ENCODE results near the gene KLHL24. TPM values are rescaled to one million over a fixed set of nuclear protein-coding genes. Genes with fewer than 3 reads are reported as not detected.

The KLHL24 gene
- total RNA-seq, 4 donors from 2014 or later, result 57.2 to 85.1 (median 66.7) TPM

DNA sequence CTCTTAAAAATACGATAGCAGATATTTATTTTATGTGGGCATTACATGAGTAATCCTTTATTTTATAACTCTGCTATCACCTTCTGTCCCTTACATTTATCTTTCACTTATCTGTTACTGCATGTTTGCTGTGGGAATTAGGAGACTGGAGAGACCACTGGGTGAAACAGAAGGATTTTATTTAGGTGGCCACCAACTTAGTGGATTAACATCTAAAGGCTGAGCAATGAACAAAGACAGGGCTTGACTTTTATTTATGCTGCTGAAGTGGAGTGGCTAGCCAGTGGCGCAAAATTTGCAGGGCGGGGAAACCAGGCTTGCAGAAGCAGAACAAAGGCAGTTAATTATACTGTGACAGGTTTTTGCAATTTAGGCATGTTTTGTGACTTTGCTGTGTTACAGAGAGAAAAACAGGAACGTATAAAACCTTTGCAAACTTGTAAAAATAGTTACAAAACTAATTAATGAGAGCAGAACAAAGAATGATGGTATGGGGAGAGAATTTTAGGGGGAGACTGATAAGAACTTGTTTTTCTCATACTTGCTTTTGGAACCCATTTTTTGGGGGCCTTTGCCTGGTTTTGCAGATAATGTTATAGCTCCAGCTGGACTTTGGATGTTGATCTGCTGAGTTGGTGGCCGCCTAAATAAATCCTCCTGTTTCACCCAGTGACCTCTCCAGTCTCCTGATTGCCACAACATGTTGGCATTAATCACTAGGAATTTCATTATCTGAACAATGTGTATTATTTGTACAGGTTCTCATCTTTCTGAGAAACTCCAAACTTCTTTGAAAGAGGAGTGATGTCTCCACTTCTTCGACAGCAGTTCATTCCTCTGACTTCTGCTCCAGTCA lies 18.0 kb downstream of the KLHL24 start:
- TF ChIP-seq CTCF (IDR thresholded peaks at IDR 0.05) (no peak), POLR2A (IDR thresholded peaks at IDR 0.05) (no peak)
- DNase-seq, result no peak

GRCh38 chr3:183654727-183655126 lies 19.3 kb downstream of the KLHL24 start:
- Histone ChIP-seq H3K9me3 (peaks cover 0 to 31% (median 13%) of the 10 kb centered on the region in 4 donors), H3K4me1 (no peaks in the 10 kb centered on the region), H3K27me3 (no peaks in the 10 kb centered on the region), H3K27ac (no peak overlapping the region), H3K4me3 (no peak overlapping the region), H3K36me3 (peaks cover 0 to 84% (median 3%) of the 10 kb centered on the region in 3 donors)
- TF ChIP-seq CTCF (IDR thresholded peaks at IDR 0.05) (no peak), POLR2A (IDR thresholded peaks at IDR 0.05) (no peak)
- no peak for DNase-seq

More for the DNA sequence above, 18.0 kb downstream of the KLHL24 start:
- Histone ChIP-seq H3K36me3 (peaks cover 0 to 84% (median 3%) of the 10 kb centered on the region in 3 donors), H3K27ac (no peak overlapping the region), H3K4me1 (no peaks in the 10 kb centered on the region), H3K4me3 (no peak overlapping the region), H3K27me3 (no peaks in the 10 kb centered on the region), H3K9me3 (peaks cover 0 to 31% (median 13%) of the 10 kb centered on the region in 4 donors)

DNA sequence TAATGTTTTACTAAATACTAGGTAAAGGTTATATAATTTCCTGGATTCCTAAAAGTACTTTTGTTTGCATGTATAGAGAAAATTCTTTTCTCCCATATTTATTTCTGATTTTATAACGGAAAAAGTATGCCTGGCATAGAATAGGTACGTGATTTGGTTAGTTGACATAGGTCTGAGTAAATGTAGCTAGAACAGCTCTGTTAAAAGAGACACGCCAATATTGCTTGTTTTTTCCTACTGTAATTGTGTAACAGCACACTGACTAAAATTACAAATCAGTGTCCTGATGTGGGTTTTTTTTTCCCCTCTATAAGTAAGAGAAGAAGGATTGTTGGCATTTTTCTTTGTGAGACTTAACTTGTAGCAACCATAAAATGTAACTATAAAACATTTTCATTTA lies 26.7 kb downstream of the KLHL24 start:
- DNase-seq, result no peak
- Histone ChIP-seq H3K36me3 (peaks cover 0 to 69% (median 0%) of the 10 kb centered on the region in 3 donors), H3K4me3 (no peak overlapping the region), H3K4me1 (no peaks in the 10 kb centered on the region), H3K9me3 (no peaks in the 10 kb centered on the region), H3K27me3 (no peaks in the 10 kb centered on the region), H3K27ac (no peak overlapping the region)
- TF ChIP-seq CTCF (IDR thresholded peaks at IDR 0.05) (no peak), POLR2A (IDR thresholded peaks at IDR 0.05) (no peak)

GRCh38 chr3:183664913-183665381 lies 29.5 kb downstream of the KLHL24 start:
- H3K4me3 ChIP-seq, result no peak overlapping the region
- TF ChIP-seq POLR2A (IDR thresholded peaks at IDR 0.05) (no peak), CTCF (IDR thresholded peaks at IDR 0.05) (no peak)
- no peaks in the 10 kb centered on the region for H3K27me3 ChIP-seq
- no peaks in the 10 kb centered on the region for H3K4me1 ChIP-seq
- DNase-seq, result no peak
- H3K9me3 ChIP-seq, result no peaks in the 10 kb centered on the region
- H3K27ac ChIP-seq, result no peak overlapping the region
- peaks cover 0 to 73% (median 0%) of the 10 kb centered on the region in 3 donors for H3K36me3 ChIP-seq

DNA sequence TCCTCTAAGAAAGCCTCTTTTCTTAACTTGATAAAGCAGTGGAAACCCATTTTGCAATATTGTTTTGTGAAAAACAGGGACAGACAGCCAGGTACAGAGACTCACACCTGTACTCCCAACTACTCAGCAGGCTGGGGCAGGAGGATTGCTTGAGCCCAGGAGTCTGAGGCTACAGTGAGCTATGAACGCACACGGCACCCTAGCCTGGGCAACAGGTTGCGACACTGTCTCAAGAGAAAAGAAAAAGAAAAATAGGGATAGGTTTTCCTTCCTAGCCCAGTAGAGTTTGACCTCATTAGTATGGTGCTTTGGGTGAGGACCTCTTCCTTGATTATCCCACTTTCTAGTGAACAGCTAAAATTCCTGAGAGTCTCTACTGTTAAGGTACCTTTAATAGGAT lies 44.6 kb downstream of the KLHL24 start:
- no peak overlapping the region for H3K4me3 ChIP-seq
- no peaks in the 10 kb centered on the region for H3K27me3 ChIP-seq
- H3K36me3 ChIP-seq, result peaks cover 0 to 51% (median 0%) of the 10 kb centered on the region in 3 donors
- H3K9me3 ChIP-seq, result no peaks in the 10 kb centered on the region
- TF ChIP-seq POLR2A (IDR thresholded peaks at IDR 0.05) (no peak), CTCF (IDR thresholded peaks at IDR 0.05) (no peak)
- no peak for DNase-seq
- H3K27ac ChIP-seq, result no peak overlapping the region
- H3K4me1 ChIP-seq, result no peaks in the 10 kb centered on the region
